Activated CD8-positive, alpha-beta memory T cell treated with anti-CD3 and anti-CD28 coated beads, Interleukin-2, amount 50 U/mL, for 24 hours (primary cell): ENCODE measurements around the gene MBD1.
"Not testable (repeated sequence)": the region's sequence is repeated elsewhere in the genome, so short reads cannot be mapped to it uniquely, and the experiment has no call there.

Experiments
- DNase-seq: peaks from one replicate; pipeline ENCODE4 v3.0.0-alpha.2; 2020; ENCODE audit errors: extremely low read depth

The MBD1 gene

DNA sequence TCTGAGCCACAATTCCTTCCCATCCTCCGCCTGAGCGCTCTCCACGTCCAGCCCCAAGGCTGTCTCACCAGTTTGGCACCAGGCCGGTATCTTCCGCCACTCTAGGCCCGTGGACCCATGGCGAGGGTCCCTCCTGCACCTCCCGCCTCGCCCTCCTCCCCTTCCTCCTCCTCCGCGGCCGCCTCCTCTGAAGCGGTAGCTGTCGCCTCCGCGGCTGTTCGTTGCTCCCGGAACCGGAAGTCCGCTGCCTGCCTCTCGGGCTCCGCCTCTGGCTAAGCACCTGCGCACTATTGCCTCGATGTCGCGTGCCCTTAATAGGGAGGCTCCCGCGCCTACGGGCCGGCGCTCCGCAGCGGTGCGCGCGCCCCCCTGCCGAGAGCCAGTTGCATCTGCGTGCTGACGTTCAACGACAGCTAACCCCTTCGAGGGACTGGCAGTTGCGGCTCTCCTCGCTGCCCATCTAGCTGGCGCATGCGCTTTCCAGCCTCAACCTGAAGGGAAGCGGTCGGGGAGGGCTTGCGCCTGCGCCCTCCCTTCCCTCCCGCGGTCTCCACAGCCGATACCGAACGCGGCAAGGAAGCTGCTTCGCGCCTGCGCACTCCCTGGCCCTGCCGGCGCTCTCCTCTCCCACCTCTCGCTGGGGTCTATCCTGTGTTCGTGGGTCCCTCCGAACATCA, at the start of gene MBD1:
Gene MBD1, minus strand, starts transcription at position 229 of the 677 bp plus-strand sequence. CDS start 1,531 bp downstream, outside the sequence.
- peak; percentile 96 for DNase-seq

DNA sequence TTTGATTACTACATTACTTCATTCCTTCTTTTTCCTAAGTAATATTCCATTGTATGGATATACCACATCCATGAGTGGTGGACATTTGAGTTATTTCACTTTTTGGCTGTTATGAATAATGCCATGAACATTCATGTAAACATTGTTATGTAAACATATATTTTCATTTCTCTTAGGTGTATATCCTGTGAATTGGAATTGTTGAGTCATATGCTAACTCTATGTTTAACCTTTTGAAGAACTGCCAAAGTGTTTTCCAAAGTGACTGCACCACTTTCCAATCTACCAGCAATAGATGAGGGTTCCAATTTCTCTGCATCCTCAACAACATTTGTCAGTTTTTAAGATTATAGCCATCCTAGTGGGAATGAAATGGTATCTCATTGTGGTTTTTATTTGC, 48.9 kb upstream of the MBD1 start:
- DNase-seq, result no peak

GRCh38 chr18:50327983-50328382, 46.7 kb upstream of the MBD1 start:
- no peak for DNase-seq

- no peak for DNase-seq
Observed at GRCh38 chr18:50320719-50321118, 39.4 kb upstream of the MBD1 start.

- no peak for DNase-seq
Observed at GRCh38 chr18:50315100-50315871, 34.0 kb upstream of the MBD1 start.

GRCh38 chr18:50313873-50314460, 32.6 kb upstream of the MBD1 start:
- no peak for DNase-seq

- no peak for DNase-seq
Observed at GRCh38 chr18:50313031-50313607, 31.8 kb upstream of the MBD1 start.

DNA sequence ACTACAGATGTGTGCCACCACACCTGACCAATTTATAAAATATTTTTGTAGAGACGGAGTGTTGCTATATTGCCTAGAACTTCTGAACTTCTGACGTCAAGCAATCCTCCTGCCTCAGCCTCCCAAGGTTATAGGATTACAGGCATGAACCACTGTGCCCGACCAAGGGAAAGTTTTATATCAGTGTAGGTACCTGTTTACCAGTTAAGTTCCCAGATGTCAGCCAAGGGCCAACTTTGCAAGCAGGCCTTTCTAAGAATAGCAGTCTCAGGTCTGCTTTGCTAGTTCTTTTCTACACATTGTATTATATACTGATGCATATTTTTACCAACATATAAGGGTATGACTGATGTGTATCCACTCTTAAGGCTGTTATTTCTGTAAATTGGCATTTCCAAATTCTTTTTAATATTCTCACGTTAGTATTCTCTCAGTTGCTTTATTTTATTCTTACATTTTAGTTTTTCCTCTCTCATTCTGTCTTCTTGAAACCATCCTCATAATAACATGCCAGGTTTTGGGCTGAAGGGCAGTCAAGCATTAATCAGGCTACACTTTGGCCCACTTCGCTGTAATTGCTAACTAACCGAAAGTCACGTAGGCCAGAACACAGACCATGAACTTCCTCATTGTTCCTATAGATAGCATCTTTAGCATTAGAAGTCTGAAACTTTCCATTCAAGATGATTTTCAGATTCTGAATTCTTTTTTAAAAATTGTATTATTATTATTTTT, 31.1 kb upstream of the MBD1 start:
- no peak for DNase-seq

DNA sequence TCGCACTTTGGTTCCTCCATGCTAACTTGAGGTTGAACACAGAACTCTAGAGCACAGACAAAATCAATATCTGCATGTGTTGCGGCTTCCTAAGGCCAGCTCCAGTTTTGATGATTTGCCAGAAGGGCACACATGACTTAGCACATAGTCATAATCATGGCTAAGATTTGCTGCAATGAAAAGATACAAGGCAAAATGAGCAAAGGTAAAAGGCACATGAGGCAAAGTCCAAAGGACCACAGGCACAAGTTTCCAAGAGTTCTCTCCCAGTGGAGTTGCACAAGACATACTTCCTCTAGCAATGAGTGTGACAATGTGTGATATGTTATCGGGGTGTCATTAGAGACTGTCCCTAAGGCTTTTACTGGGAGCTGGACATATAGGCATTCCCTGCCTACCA, 30.3 kb upstream of the MBD1 start:
- DNase-seq, result no peak

GRCh38 chr18:50310080-50310479, 28.8 kb upstream of the MBD1 start:
- DNase-seq, result no peak

- not testable (repeated sequence) for DNase-seq
Observed at GRCh38 chr18:50308851-50309250, 27.5 kb upstream of the MBD1 start.

GRCh38 chr18:50307738-50308470, 26.6 kb upstream of the MBD1 start:
- DNase-seq, result peak; percentile 77

DNA sequence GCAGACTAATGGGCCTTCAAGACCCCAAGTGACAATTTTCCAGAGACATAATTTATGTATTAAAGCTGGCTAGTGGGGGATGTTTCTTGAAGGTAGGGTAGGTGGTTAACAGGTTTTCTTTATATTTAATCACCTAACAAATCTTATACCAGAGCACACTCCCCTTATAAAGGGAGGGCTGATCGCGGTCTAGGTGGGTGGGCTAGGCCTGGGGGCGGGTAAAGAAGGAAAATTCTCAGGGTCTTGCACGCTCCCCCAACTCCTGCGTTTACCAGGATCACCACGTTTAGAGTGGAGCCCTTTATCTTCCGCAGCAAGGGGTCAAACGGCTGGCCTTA, 26.0 kb upstream of the MBD1 start:
- DNase-seq, result no peak

DNA sequence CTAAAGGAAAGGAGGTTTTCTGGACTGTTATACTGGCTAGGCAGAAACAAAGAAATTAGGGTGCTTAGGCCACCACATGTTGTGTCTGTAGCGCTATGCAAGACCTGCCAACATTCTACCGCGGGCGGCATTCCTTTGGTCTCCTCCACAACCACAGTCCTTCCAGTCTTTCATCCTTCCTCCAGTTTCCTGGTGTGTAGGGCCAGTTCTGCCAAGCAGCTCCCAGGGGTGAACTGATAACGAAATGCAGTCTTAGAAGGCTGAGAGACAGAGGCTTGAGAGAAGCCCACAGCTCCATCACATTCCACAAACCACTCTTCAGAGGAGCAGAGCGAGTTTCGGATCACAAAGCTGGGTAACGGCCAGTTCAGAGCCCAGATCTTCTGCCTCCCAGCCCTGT, 25.6 kb upstream of the MBD1 start:
- DNase-seq, result no peak

- DNase-seq, result no peak
Observed at GRCh38 chr18:50301074-50301473, 19.8 kb upstream of the MBD1 start.

GRCh38 chr18:50299626-50300388, 18.5 kb upstream of the MBD1 start:
- DNase-seq, result no peak

GRCh38 chr18:50298443-50299284, 17.3 kb upstream of the MBD1 start:
- no peak for DNase-seq

DNA sequence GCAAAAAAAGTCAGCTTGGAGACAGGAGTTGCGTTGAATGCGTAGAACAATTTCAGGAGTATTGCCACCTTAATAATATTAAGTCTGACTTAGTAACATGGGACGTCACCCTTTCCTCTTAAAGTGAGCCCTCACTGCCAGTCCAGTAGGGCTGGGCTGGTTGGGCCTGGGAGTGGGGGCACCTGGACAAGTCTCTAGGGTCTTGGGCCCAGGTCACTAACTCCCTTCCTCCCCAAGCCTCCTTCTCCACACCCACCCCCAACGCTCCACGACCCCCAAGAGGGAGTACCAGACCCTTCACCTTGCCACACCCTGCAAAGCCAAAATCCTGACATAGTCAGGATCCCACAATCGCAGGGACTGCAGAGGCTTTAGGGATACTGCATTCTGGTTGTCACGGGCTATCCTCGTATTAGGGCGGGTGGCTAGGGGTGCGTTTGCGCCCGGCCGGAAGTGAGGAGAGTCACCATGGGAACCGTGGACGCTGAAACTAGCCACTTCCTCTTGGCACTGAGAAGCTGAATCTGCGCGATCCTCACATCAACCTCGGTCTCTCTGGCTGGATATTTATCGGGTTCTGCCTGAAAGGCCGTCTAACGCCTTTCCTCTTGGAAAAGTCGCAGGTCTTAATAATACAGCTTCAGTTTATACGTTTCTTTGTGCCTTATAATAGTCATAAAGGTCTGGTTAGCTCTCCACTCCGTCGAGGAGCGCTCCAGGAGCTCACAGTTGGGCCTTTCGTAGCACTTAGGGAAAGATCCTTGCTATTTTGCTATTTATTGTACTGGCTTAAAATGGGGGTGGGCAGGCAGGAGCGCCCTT, 16.5 kb upstream of the MBD1 start:
- peak; percentile 46 for DNase-seq

DNA sequence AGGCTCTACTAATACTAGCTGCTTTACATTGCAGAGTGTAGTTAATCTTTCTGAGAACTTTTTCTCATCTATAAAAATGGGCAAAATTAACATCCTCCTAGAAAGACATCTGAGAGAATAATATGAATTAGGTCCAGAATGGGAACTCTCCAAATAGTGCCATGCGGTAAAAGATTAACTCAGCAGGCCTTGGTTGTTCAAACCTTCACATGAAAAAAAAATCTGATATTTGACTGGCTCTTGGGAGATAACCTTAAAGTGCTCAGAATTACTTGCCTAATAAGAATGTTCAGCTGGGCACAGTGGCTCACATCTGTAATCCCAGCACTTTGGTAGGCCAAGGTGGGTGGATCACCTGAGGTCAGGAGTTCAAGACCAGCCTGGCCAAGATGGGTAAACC, 11.7 kb upstream of the MBD1 start:
- DNase-seq, result no peak
